Keratinocyte (primary cell): ENCODE results near the gene ALS2CL. TPM values are rescaled to one million over a fixed set of nuclear protein-coding genes. Genes with fewer than 3 reads are reported as not detected.

Experiments
- DNase-seq: peaks from one replicate; pipeline ENCODE4 v3.0.0-alpha.2; 2011; ENCODE audit warnings: low read depth, missing footprints, low spot score
- FAIRE-seq: peaks from 2 replicates; lab custom pipeline; 2011; peaks lifted over from hg19 to GRCh38; lab: Jason Lieb, UNC
- H2AFZ ChIP-seq: 2 replicates; pipeline ENCODE4 v1.6.0; 2012; ENCODE audit warnings: low read length, control low read depth, inconsistent platforms; ENCODE audit not compliant: control insufficient read depth
- H3K27ac ChIP-seq: 2 replicates; pipeline ENCODE4 v1.5.1; 2011; ENCODE audit warnings: low read length; ENCODE audit not compliant: control insufficient read depth, insufficient read depth
- H3K27me3 ChIP-seq: 3 replicates; pipeline ENCODE4 v1.6.0; 2011; ENCODE audit warnings: low read length; ENCODE audit not compliant: control insufficient read depth, insufficient read depth; ENCODE audit errors: extremely low read depth
- H3K36me3 ChIP-seq, 2 experiments: 2 replicates in 1 of 2; 3 replicates in 1 of 2; pipeline ENCODE4 v1.5.1; 2011; ENCODE audit warnings: low read length in 2 of 2, mild to moderate bottlenecking in 1 of 2; ENCODE audit not compliant: control insufficient read depth in 2 of 2, insufficient read depth in 2 of 2; ENCODE audit errors: extremely low read depth in 1 of 2
- H3K4me1 ChIP-seq: 3 replicates; pipeline ENCODE4 v1.5.1; 2011; ENCODE audit warnings: low read length; ENCODE audit not compliant: control insufficient read depth, insufficient read depth; ENCODE audit errors: extremely low read depth
- H3K4me2 ChIP-seq: 3 replicates; pipeline ENCODE4 v1.6.0; 2011; ENCODE audit warnings: low read depth, low read length; ENCODE audit not compliant: control insufficient read depth, insufficient read depth; ENCODE audit errors: extremely low read depth
- H3K4me3 ChIP-seq, 3 experiments: fragments of 200-600 bp in 1 of 3; sonication (generic) in 1 of 3; 2 replicates in 2 of 3; 3 replicates in 1 of 3; pipeline ENCODE4 v1.5.1; 2011 to 2016; ENCODE audit warnings: low read length in 3 of 3, mild to moderate bottlenecking in 3 of 3, control low read depth in 2 of 3, inconsistent platforms in 1 of 3, low read depth in 1 of 3, mixed read lengths in 1 of 3, mixed run types in 1 of 3, moderate library complexity in 1 of 3; ENCODE audit not compliant: control insufficient read depth in 2 of 3, insufficient read depth in 2 of 3; ENCODE audit errors: extremely low read depth in 1 of 3
- H3K79me2 ChIP-seq: 2 replicates; pipeline ENCODE4 v1.6.0; 2012; ENCODE audit warnings: low read length; ENCODE audit not compliant: control insufficient read depth, insufficient read depth
- H3K9ac ChIP-seq: 3 replicates; pipeline ENCODE4 v1.6.0; 2011; ENCODE audit warnings: low read length; ENCODE audit not compliant: control insufficient read depth, insufficient read depth; ENCODE audit errors: extremely low read depth
- H3K9me1 ChIP-seq: 3 replicates; pipeline ENCODE4 v1.6.0; 2011; ENCODE audit warnings: low read length; ENCODE audit not compliant: control insufficient read depth, insufficient read depth; ENCODE audit errors: extremely low read depth
- H3K9me3 ChIP-seq: 2 replicates; pipeline ENCODE4 v1.5.1; 2012; ENCODE audit warnings: low read depth, low read length; ENCODE audit not compliant: control insufficient read depth
- H4K20me1 ChIP-seq: 3 replicates; pipeline ENCODE4 v1.6.0; 2011; ENCODE audit warnings: low read length; ENCODE audit not compliant: control insufficient read depth, insufficient read depth; ENCODE audit errors: extremely low read depth
- CTCF ChIP-seq, 3 experiments: IDR thresholded peaks in 1 of 3; conservative IDR thresholded peaks in 1 of 3; optimal IDR thresholded peaks in 1 of 3; 2 replicates in 2 of 3; 3 replicates in 1 of 3; pipeline versions ENCODE3 to v1.5.1; 2011; ENCODE audit warnings: low read length in 3 of 3, mild to moderate bottlenecking in 3 of 3, moderate library complexity in 2 of 3, control low read depth in 1 of 3, inconsistent platforms in 1 of 3; ENCODE audit not compliant: insufficient read depth in 2 of 3; ENCODE audit errors: extremely low read depth in 1 of 3
- EZH2 ChIP-seq: IDR thresholded peaks from one replicate; pipeline ENCODE4 v1.6.1; 2012; ENCODE audit warnings: inconsistent platforms, mild to moderate bottlenecking, low read length, moderate library complexity
- dilution Hi-C: fragments of 300-500 bp; cut with MboI; formaldehyde crosslinking; loops from one replicate; pipeline ENCODE4 v1.7.0; 2020; ENCODE audit warnings: low sequenced_read_pairs; ENCODE audit not compliant: extremely low pct_ligation_motif_present
- polyA plus RNA-seq, 5 experiments: library from polyadenylated mRNA; depleted of rRNA in 3 of 5; stranded (reverse) in 3 of 5; stranded (forward) in 1 of 5; unstranded in 1 of 5; fragments of >200 nt; gene quantifications; 1 replicate in 1 of 5; 2 replicates in 3 of 5; 3 replicates in 1 of 5; pipeline versions ENCODE4 v1.2.1 to v1.2.3, GENCODE V29; 2011 to 2012; ENCODE audit warnings: missing spikeins in 2 of 5, low read depth in 1 of 5, low replicate concordance in 1 of 5

Gene ALS2CL
- polyA plus RNA-seq, 1 donor (not counting 4 experiments of a cell fraction or from before 2014, with no cell fraction given): 40.9 TPM

GRCh38 chr3:46708401-46709156 is 15.1 kb upstream of the ALS2CL start:
- H4K20me1 ChIP-seq: no peaks in the 10 kb centered on the region
- peaks cover 5% of the 10 kb centered on the region for H3K27me3 ChIP-seq
- TF ChIP-seq CTCF (optimal IDR thresholded peaks at IDR 0.05 in 1 of 3, IDR thresholded peaks at IDR 0.05 in 1 of 3, conservative IDR thresholded peaks at IDR 0.05 in 1 of 3; ENCODE audit: extremely low read depth in 1 of 3, insufficient read depth in 2 of 3, low read length in 3 of 3): peak in 2 of 3 experiments; percentile 4 to 7
- no peak for TF ChIP-seq EZH2
- no peaks in the 10 kb centered on the region for H3K9me3 ChIP-seq
- no peak for FAIRE-seq
- dilution Hi-C loops: no loop called here
- H2AFZ ChIP-seq: no peak overlapping the region
- H3K79me2 ChIP-seq: no peaks in the 10 kb centered on the region
- no peaks in the 10 kb centered on the region for H3K36me3 ChIP-seq
- H3K4me2 ChIP-seq: no peak overlapping the region
- H3K4me1 ChIP-seq: peaks cover 2% of the 10 kb centered on the region
- H3K9ac ChIP-seq: no peak overlapping the region
- H3K27ac ChIP-seq: no peak overlapping the region
- no peak for DNase-seq
- H3K4me3 ChIP-seq: no peak overlapping the region
- H3K9me1 ChIP-seq: no peaks in the 10 kb centered on the region

- H3K4me2 ChIP-seq: no peak overlapping the region
- TF ChIP-seq EZH2: no peak
- TF ChIP-seq CTCF (optimal IDR thresholded peaks at IDR 0.05 in 1 of 3, IDR thresholded peaks at IDR 0.05 in 1 of 3, conservative IDR thresholded peaks at IDR 0.05 in 1 of 3; ENCODE audit: extremely low read depth in 1 of 3, insufficient read depth in 2 of 3, low read length in 3 of 3): no peak
- H3K4me1 ChIP-seq: no peaks in the 10 kb centered on the region
- no peaks in the 10 kb centered on the region for H3K9me3 ChIP-seq
- H2AFZ ChIP-seq: no peak overlapping the region
- dilution Hi-C loops: no loop called here
- H4K20me1 ChIP-seq: no peaks in the 10 kb centered on the region
- FAIRE-seq (no peak), DNase-seq (no peak)
- H3K9me1 ChIP-seq: no peaks in the 10 kb centered on the region
- no peaks in the 10 kb centered on the region for H3K36me3 ChIP-seq
- H3K4me3 ChIP-seq: no peak overlapping the region
- H3K27me3 ChIP-seq: peaks cover 14% of the 10 kb centered on the region
- H3K27ac ChIP-seq: no peak overlapping the region
- H3K9ac ChIP-seq: no peak overlapping the region
- H3K79me2 ChIP-seq: no peaks in the 10 kb centered on the region
These were observed 14.1 kb upstream of the ALS2CL start for GRCh38 chr3:46707601-46708011.
